ENCODE data around the gene CABP4.
A peak's percentile ranks its signal among the peaks of the same experiment; 100 is the strongest.
"Not testable (repeated sequence)": the region's sequence is repeated elsewhere in the genome, so short reads cannot be mapped to it uniquely, and the experiment has no call there.

CABP4 gene

GRCh38 chr11:67482275-67482826 lies 27.2 kb downstream of the CABP4 start:
- no peak for DNase-seq (ENCODE audit: low read depth)

DNA sequence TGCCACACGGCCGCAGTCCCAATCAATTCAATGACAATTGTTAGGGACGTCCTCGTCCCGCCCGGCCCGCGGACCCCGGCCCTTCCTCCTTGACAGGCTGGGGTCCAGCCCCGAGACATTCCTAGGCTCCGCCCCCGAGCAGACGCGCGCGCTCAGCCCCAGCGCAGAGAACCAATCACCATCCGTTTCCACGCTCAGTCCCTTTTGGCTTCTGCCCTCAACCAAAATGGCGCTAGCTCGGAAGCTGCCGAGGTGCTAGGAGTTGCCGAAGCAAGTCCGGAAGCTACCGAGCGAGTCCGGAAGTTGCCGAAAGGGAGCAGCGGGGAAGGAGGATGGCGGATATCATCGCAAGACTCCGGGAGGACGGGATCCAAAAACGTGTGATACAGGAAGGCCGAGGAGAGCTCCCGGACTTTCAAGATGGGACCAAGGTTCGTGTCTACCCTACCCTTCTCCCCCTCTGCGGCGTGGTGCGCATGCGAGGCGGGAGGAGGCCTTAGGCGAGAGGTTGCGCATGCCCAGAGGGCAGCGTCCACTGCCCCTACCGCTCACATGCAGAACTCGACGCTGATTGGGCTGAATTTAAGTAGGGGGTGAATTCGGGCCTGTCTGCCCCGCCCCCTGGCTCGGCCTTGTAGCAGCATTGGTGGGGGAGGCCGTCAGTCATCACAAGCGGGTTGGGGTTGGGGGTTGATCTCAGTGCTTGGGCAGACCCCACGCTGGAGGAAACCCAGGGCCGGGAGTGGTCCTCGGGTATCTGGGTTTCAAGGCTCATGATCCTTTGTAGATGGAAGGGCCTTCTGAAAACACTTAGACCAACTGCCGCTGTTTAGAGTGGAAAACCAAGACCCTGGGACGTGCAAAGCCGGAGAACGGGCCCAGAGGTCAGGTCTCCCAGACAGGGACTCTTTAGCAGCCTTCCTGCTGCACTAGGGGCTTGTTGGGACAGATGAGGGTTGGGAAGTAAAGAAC lies 28.0 kb downstream of the CABP4 start, which contains the start of gene AIP:
TSS of gene AIP (plus strand) at position 200 of the 972 bp plus-strand sequence. CDS start at position 333, 133 bp downstream.
- peak; percentile 97 for DNase-seq (ENCODE audit: low read depth)

GRCh38 chr11:67483831-67484665 lies 28.9 kb downstream of the CABP4 start:
- DNase-seq (ENCODE audit: low read depth) = no peak

DNA sequence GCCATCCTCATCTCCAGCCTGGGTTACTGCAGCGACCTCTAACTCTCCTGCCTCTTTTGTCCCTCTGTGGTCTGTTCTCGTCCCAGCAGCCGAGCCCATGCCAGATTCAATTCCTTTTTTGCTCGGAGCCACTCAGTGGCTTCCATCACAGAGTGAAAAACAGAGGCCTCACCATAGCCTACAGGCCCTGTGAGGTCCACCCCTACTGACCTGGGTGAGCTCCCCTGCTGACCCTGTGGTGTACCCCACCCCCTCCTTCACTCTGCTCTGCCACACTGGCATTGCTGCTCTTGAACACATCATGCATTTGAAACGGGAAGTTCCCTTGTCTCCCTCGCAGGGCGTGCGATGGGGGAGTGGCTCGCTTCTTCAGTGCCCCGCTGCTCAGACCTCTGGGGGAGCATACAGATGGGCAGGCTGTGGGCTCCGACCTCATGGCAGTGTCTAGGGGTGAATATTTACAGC lies 29.7 kb downstream of the CABP4 start:
- no peak for DNase-seq (ENCODE audit: low read depth)

DNA sequence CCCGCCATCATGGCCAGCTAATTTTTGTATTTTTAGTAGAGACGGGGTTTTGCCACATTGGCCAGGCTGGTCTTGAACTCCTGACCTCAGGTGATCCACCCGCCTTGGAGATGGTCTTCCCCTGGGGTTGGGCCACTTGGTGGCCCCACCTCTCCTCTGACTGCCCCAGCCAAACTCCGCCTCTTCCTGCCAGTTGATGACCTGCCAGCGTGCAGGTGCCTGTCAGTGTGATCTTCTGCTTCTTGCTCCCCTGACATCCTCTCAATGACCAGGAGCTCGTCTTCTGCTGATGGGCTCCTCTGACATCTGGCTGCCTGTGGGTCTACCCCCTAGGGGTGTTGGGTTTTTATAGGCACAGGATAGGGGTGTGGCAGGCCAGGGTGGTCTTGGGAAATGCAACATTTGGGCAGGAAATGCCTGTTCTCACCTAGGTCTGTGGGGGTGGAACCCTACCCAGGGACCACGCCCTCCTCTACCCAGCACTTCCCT lies 30.8 kb downstream of the CABP4 start:
- not testable (repeated sequence) for DNase-seq (ENCODE audit: low read depth)

GRCh38 chr11:67486481-67487195 lies 31.5 kb downstream of the CABP4 start:
- no peak for DNase-seq (ENCODE audit: low read depth)

DNA sequence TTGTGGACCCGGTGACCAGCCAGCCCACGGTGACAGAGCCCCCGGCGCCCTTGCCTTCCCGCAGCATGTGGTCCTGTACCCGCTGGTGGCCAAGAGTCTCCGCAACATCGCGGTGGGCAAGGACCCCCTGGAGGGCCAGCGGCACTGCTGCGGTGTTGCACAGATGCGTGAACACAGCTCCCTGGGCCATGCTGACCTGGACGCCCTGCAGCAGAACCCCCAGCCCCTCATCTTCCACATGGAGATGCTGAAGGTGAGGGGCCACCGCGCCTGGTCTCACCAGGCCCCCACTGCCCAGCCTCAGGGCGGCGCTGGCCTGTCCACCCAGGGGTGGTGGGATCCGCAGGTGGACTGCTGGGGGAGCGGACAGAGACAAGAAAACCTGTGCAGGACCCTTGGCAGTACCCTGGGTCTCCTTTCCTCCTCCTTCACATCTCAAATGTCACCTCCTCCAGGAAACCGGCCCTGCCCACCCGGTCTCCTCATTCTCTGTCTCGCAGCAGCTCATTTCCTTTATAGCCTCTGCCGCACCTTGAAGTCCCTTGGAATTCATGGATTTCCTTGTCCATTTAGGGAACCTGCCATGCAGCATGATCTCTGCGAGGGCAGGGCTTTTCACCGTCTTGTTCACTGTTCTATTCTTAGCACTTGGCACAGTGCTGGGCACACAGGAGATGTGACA lies 34.2 kb downstream of the CABP4 start:
- no peak for DNase-seq (ENCODE audit: low read depth)

GRCh38 chr11:67489885-67490726 lies 35.0 kb downstream of the CABP4 start:
- no peak for DNase-seq (ENCODE audit: low read depth)

GRCh38 chr11:67490727-67491065 lies 35.5 kb downstream of the CABP4 start:
- no peak for DNase-seq (ENCODE audit: low read depth)

DNA sequence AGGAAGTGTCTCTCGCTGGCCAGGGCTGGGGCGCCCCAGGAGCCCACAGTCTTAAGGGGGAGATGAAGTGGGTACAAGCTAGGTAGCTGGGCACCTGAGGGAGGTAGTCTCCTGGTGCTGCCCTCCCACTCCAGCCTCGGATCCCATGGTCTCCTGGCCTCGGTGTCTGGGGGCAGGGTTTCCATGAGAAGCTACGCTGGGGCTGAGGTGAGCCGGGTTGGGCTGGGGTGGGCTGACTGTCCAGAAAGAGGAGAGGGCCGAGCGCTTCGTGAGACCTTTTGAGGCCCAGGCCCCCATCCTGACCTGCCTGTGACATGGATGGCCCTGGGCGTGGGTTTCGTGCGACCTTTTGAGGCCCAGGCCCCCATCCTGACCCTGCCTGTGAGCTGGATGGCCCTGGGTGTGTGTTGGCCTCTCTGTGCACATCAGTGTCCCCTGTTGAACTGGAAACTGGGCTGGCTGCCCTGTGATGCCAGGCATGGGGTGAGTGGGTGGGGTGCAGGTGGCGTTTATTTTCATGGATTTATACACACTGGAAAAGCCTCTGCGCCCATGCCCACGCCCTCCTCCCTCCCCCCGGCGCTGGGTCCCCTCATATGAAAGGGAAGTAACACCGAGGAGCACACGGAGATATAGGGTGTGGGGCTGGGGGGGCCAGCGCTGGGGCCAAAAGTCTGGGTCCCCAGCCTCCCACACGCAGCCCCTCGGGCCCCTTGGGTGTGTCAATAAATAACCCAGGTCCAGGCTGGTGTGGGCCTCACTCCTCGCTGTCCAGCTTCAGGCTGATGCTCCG lies 36.3 kb downstream of the CABP4 start:
- no peak for DNase-seq (ENCODE audit: low read depth)

DNA sequence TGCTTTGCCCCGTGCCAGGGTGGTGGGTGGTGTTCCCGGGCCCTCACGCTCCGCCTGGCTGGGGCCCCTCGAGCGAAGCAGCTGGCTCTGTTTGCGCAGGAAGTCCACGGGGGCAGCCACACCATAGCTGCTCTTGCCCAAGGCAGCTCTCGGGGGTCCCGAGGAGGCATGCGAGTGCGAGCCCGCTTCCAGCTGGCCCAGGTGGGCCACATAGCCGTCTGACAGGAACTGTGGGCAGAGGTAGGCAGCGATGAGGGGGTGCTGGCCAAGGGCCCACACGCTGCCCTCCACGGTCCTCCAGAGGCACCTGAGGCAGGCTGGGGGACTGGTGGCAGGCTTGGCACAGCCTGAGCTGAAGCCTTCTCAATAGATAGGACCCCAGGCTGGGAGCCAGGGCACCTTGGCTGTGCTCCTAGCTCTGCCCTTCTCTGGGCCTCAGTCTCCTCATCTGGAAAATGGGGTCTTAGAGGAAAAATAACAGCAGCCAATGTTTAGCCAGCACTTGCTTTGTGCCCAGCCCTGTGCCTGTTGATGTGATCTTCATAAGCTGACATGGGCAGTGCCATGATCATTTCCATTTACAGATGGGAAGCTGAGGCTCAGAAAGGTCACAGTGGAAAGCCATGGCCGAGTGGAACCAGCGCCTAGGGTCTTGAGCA lies 37.0 kb downstream of the CABP4 start:
- DNase-seq (ENCODE audit: low read depth) = no peak

- no peak for DNase-seq (ENCODE audit: low read depth)
Observed at GRCh38 chr11:67492801-67493547, 37.8 kb downstream of the CABP4 start.

GRCh38 chr11:67493548-67494370 lies 38.6 kb downstream of the CABP4 start:
- no peak for DNase-seq (ENCODE audit: low read depth)

DNA sequence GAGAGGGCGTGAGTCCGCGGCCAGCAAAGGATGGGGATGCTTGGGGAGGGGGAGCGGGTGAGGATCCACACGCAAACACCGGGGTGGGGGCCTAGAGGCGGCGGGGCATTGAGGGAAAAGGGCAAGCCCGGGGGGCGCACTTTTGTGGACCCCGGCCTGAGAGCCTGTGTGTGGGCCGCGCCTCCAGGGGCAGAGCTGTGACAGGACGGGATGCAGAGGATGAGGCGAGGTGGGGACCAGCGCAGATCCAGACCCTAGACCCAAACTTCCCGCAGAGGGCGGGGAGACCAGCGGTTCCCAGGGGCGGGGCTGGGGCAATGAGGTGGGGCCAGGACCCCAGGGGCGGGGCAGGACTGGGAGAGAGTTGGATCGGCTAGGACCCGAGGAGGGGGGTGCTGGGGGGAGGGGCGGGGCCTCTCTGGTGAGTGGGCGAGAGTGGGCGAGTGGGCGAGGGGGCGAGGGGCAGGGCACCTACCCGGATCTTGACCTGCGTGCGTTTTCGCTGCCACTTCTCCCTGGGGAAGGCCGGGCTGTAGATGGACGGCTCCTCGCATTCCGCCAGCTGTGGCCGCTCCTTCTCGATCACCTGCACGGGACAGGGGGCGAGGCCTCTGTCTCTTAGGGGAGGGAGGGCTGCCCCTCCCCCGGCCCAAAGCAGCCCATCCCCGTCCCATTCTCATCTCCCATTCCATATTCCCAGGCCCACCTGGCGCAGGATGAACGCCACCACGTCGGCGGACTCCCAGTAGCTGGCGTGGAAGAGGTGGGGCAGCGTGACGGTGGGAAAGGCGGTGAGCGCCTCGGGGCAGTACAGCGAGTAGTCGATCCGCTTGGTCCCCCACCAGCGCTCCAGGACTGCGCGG lies 39.4 kb downstream of the CABP4 start:
- no peak for DNase-seq (ENCODE audit: low read depth)

DNA sequence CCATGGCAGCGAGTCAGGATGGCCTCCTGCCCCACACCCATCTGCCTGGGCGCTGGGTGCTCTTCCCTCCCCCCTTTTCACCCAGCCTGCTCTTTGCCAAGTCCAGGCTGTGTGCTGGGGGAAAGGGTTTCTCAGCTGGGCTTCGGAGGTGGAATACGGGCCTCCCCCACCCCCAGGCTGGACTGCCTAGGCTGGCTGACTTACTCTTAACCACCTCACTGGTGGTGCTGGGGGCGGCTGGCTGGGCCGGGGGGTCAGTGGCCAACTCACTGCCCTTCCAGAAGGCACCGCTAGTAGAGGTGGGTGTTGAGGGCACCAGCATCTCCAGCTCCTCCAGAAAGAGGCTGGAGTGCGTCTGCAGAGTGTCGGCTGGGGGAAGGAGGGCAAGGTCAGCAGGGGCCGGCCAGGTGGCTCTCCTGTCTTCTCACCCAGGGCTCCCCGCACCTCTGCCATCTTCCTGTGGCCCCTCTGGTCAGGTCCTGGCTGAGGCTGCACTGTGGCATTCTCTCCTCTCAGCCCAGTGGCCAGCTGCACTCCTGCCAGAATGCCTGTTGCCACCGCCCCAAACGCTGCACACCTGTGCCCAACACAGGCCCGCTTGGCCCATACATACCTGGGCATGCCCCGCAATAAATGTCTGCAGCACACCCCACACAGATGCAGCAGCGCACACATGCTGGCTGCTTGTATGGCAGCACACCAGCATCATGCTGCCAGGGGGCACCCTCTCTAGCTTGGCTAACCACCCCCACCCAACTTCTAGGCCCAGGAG lies 40.3 kb downstream of the CABP4 start:
- no peak for DNase-seq (ENCODE audit: low read depth)
